H1 (cell line): ENCODE data around the gene NDUFAF7.

Experiments used
- ASH2L ChIP-seq: fragments of 200-600, 300-600 bp; sonication (generic); IDR thresholded peaks from one replicate; pipeline ENCODE4 v1.7.1; 2017; ENCODE audit warnings: low read length
- CTBP2 ChIP-seq: IDR thresholded peaks from 2 replicates; pipeline ENCODE4 v1.7.0; 2011; ENCODE audit warnings: borderline replicate concordance, mild to moderate bottlenecking, moderate library complexity, mixed read lengths, low read length; ENCODE audit not compliant: insufficient read depth, insufficient read length
- EGR1 ChIP-seq: IDR thresholded peaks from 2 replicates; pipeline ENCODE4 v1.6.1; 2011; ENCODE audit warnings: low read depth, low read length, borderline replicate concordance
- EP300 ChIP-seq, 2 experiments: IDR thresholded peaks; 1 replicate in 1 of 2; 2 replicates in 1 of 2; pipeline ENCODE4 v1.6.1; 2011 to 2012; ENCODE audit warnings: low read depth in 2 of 2, low read length in 2 of 2, mild to moderate bottlenecking in 2 of 2, borderline replicate concordance in 1 of 2, inconsistent platforms in 1 of 2, moderate library complexity in 1 of 2
- EZH2 ChIP-seq: fragments of 200-600 bp; sonication (generic); IDR thresholded peaks from 2 replicates; pipeline ENCODE4 v1.7.1; 2012; ENCODE audit warnings: low read depth, mild to moderate bottlenecking, moderate library complexity, low read length, inconsistent platforms; ENCODE audit not compliant: severe bottlenecking
- HDAC2 ChIP-seq, 2 experiments: fragments of 300-600 bp in 1 of 2; sonication (generic) in 1 of 2; IDR thresholded peaks; 2 replicates each; pipeline ENCODE4 v1.6.1; 2011 to 2012; ENCODE audit warnings: low read depth in 2 of 2, low read length in 2 of 2, mild to moderate bottlenecking in 2 of 2, moderate library complexity in 2 of 2, borderline replicate concordance in 1 of 2, inconsistent platforms in 1 of 2
- JUN ChIP-seq: IDR thresholded peaks from 2 replicates; pipeline ENCODE4 v1.6.1; 2011; ENCODE audit warnings: low read depth, mild to moderate bottlenecking, improper control_type of control experiment, low read length
- MAFK ChIP-seq: IDR thresholded peaks from 2 replicates; pipeline ENCODE4 v1.6.1; 2012; ENCODE audit warnings: low read depth, mild to moderate bottlenecking, improper control_type of control experiment, low read length
- NRF1 ChIP-seq: IDR thresholded peaks from 2 replicates; pipeline ENCODE4 v1.6.1; 2011; ENCODE audit warnings: mild to moderate bottlenecking, low read depth, low read length, improper control_type of control experiment
- POLR2A ChIP-seq, 2 experiments: IDR thresholded peaks; 1 replicate in 1 of 2; 2 replicates in 1 of 2; pipeline ENCODE4 v1.6.1; 2011; ENCODE audit warnings: low read depth in 2 of 2, low read length in 2 of 2, mild to moderate bottlenecking in 2 of 2; ENCODE audit errors: control extremely low read depth in 1 of 2
- POLR2AphosphoS5 ChIP-seq: IDR thresholded peaks from 2 replicates; pipeline ENCODE4 v1.6.1; 2011; ENCODE audit warnings: low read depth, low read length
- RFX5 ChIP-seq: IDR thresholded peaks from 2 replicates; pipeline ENCODE4 v1.6.1; 2011; ENCODE audit warnings: low read depth, low read length, improper control_type of control experiment, borderline replicate concordance
- RNF2 ChIP-seq: fragments of 200-900, 300-1000 bp; sonication (generic); IDR thresholded peaks from 2 replicates; pipeline ENCODE4 v1.7.1; 2016; ENCODE audit warnings: borderline replicate concordance, low read depth, mild to moderate bottlenecking, antibody characterized with exemption, low read length; ENCODE audit not compliant: poor library complexity, severe bottlenecking; ENCODE audit errors: missing control alignments
- TF ChIP-seq, protein P1 (sequence below), 3 experiments: IDR thresholded peaks; 1 replicate in 2 of 3; 2 replicates in 1 of 3; pipeline versions ENCODE4 v1.5.1 to v1.6.1; 2011; ENCODE audit warnings: low read length in 3 of 3, mild to moderate bottlenecking in 3 of 3, inconsistent platforms in 2 of 3, low read depth in 1 of 3, moderate library complexity in 1 of 3; ENCODE audit not compliant: insufficient read depth in 1 of 3; ENCODE audit errors: control extremely low read depth in 1 of 3

DNA sequence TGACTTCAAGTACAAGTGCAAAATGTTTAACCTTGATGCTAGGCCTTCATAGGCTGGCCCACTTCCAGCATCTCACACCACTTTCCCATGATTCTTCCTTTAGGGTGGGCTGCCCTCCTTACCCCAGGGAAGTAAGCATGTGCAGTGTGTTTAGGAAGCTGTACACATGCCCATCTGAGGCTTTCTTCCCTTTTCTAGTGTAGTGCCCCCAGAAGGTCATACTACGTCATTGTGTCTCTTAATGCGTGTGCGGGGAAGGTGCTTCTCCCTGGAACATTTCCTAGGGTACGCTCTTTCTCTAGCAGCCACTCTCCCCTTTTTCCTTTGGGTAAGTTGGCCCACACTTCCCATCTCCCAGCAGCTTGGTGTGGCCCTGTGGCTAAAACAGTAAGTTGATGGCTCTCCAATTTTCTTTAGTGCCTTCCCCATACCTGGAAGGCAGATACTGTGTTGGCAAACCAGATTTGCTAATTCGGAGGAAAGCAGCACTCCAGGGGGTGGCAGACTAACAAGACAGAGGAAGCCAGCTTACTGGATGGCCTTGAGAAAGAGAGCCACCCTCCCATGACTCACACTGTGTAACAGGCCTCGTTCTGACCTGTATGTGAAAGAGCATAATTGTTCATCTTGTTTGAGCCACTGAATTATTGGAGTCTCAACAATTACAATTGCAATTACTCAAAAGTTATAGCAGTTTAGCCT, 41.9 kb upstream of the NDUFAF7 start:
- TF ChIP-seq, protein P1, sequence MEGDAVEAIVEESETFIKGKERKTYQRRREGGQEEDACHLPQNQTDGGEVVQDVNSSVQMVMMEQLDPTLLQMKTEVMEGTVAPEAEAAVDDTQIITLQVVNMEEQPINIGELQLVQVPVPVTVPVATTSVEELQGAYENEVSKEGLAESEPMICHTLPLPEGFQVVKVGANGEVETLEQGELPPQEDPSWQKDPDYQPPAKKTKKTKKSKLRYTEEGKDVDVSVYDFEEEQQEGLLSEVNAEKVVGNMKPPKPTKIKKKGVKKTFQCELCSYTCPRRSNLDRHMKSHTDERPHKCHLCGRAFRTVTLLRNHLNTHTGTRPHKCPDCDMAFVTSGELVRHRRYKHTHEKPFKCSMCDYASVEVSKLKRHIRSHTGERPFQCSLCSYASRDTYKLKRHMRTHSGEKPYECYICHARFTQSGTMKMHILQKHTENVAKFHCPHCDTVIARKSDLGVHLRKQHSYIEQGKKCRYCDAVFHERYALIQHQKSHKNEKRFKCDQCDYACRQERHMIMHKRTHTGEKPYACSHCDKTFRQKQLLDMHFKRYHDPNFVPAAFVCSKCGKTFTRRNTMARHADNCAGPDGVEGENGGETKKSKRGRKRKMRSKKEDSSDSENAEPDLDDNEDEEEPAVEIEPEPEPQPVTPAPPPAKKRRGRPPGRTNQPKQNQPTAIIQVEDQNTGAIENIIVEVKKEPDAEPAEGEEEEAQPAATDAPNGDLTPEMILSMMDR (IDR thresholded peaks at IDR 0.05; ENCODE audit: control extremely low read depth in 1 of 3, insufficient read depth in 1 of 3, low read depth in 1 of 3, low read length in 3 of 3): peak in 1 of 3 experiments; percentile 13; a peak in 1 of 4 replicates
- TF ChIP-seq EGR1: no peak
- no peak for TF ChIP-seq POLR2A (IDR thresholded peaks at IDR 0.05; ENCODE audit: control extremely low read depth in 1 of 2, low read depth in 2 of 2, low read length in 2 of 2)
- TF ChIP-seq JUN: no peak
- no peak for TF ChIP-seq RNF2
- no peak for TF ChIP-seq EZH2
- no peak for TF ChIP-seq EP300 (IDR thresholded peaks at IDR 0.05; ENCODE audit: borderline replicate concordance in 1 of 2, low read depth in 2 of 2, low read length in 2 of 2)
- TF ChIP-seq MAFK: no peak
- no peak for TF ChIP-seq CTBP2
- TF ChIP-seq RFX5: no peak
- peak; percentile 31 for TF ChIP-seq ASH2L
- no peak for TF ChIP-seq NRF1
- TF ChIP-seq POLR2AphosphoS5: no peak
- TF ChIP-seq HDAC2 (IDR thresholded peaks at IDR 0.05; ENCODE audit: borderline replicate concordance in 1 of 2, low read depth in 2 of 2, low read length in 2 of 2): no peak
